Keratinocyte (primary cell): ENCODE data around the gene VIPR2. TPM values are rescaled to one million over a fixed set of nuclear protein-coding genes. Genes with fewer than 3 reads are reported as not detected.

Source experiments
- DNase-seq: peaks from one replicate; pipeline ENCODE4 v3.0.0-alpha.2; 2011; ENCODE audit warnings: low read depth, missing footprints, low spot score
- FAIRE-seq: peaks from 2 replicates; lab custom pipeline; 2011; peaks lifted over from hg19 to GRCh38; lab: Jason Lieb, UNC
- H2AFZ ChIP-seq: 2 replicates; pipeline ENCODE4 v1.6.0; 2012; ENCODE audit warnings: low read length, control low read depth, inconsistent platforms; ENCODE audit not compliant: control insufficient read depth
- H3K27ac ChIP-seq: 2 replicates; pipeline ENCODE4 v1.5.1; 2011; ENCODE audit warnings: low read length; ENCODE audit not compliant: control insufficient read depth, insufficient read depth
- H3K27me3 ChIP-seq: 3 replicates; pipeline ENCODE4 v1.6.0; 2011; ENCODE audit warnings: low read length; ENCODE audit not compliant: control insufficient read depth, insufficient read depth; ENCODE audit errors: extremely low read depth
- H3K36me3 ChIP-seq, 2 experiments: 2 replicates in 1 of 2; 3 replicates in 1 of 2; pipeline ENCODE4 v1.5.1; 2011; ENCODE audit warnings: low read length in 2 of 2, mild to moderate bottlenecking in 1 of 2; ENCODE audit not compliant: control insufficient read depth in 2 of 2, insufficient read depth in 2 of 2; ENCODE audit errors: extremely low read depth in 1 of 2
- H3K4me1 ChIP-seq: 3 replicates; pipeline ENCODE4 v1.5.1; 2011; ENCODE audit warnings: low read length; ENCODE audit not compliant: control insufficient read depth, insufficient read depth; ENCODE audit errors: extremely low read depth
- H3K4me2 ChIP-seq: 3 replicates; pipeline ENCODE4 v1.6.0; 2011; ENCODE audit warnings: low read depth, low read length; ENCODE audit not compliant: control insufficient read depth, insufficient read depth; ENCODE audit errors: extremely low read depth
- H3K4me3 ChIP-seq, 3 experiments: fragments of 200-600 bp in 1 of 3; sonication (generic) in 1 of 3; 2 replicates in 2 of 3; 3 replicates in 1 of 3; pipeline ENCODE4 v1.5.1; 2011 to 2016; ENCODE audit warnings: low read length in 3 of 3, mild to moderate bottlenecking in 3 of 3, control low read depth in 2 of 3, inconsistent platforms in 1 of 3, low read depth in 1 of 3, mixed read lengths in 1 of 3, mixed run types in 1 of 3, moderate library complexity in 1 of 3; ENCODE audit not compliant: control insufficient read depth in 2 of 3, insufficient read depth in 2 of 3; ENCODE audit errors: extremely low read depth in 1 of 3
- H3K79me2 ChIP-seq: 2 replicates; pipeline ENCODE4 v1.6.0; 2012; ENCODE audit warnings: low read length; ENCODE audit not compliant: control insufficient read depth, insufficient read depth
- H3K9ac ChIP-seq: 3 replicates; pipeline ENCODE4 v1.6.0; 2011; ENCODE audit warnings: low read length; ENCODE audit not compliant: control insufficient read depth, insufficient read depth; ENCODE audit errors: extremely low read depth
- H3K9me1 ChIP-seq: 3 replicates; pipeline ENCODE4 v1.6.0; 2011; ENCODE audit warnings: low read length; ENCODE audit not compliant: control insufficient read depth, insufficient read depth; ENCODE audit errors: extremely low read depth
- H3K9me3 ChIP-seq: 2 replicates; pipeline ENCODE4 v1.5.1; 2012; ENCODE audit warnings: low read depth, low read length; ENCODE audit not compliant: control insufficient read depth
- H4K20me1 ChIP-seq: 3 replicates; pipeline ENCODE4 v1.6.0; 2011; ENCODE audit warnings: low read length; ENCODE audit not compliant: control insufficient read depth, insufficient read depth; ENCODE audit errors: extremely low read depth
- CTCF ChIP-seq, 3 experiments: IDR thresholded peaks in 1 of 3; conservative IDR thresholded peaks in 1 of 3; optimal IDR thresholded peaks in 1 of 3; 2 replicates in 2 of 3; 3 replicates in 1 of 3; pipeline versions ENCODE3 to v1.5.1; 2011; ENCODE audit warnings: low read length in 3 of 3, mild to moderate bottlenecking in 3 of 3, moderate library complexity in 2 of 3, control low read depth in 1 of 3, inconsistent platforms in 1 of 3; ENCODE audit not compliant: insufficient read depth in 2 of 3; ENCODE audit errors: extremely low read depth in 1 of 3
- EZH2 ChIP-seq: IDR thresholded peaks from one replicate; pipeline ENCODE4 v1.6.1; 2012; ENCODE audit warnings: inconsistent platforms, mild to moderate bottlenecking, low read length, moderate library complexity
- dilution Hi-C: fragments of 300-500 bp; cut with MboI; formaldehyde crosslinking; loops from one replicate; pipeline ENCODE4 v1.7.0; 2020; ENCODE audit warnings: low sequenced_read_pairs; ENCODE audit not compliant: extremely low pct_ligation_motif_present
- polyA plus RNA-seq, 5 experiments: library from polyadenylated mRNA; depleted of rRNA in 3 of 5; stranded (reverse) in 3 of 5; stranded (forward) in 1 of 5; unstranded in 1 of 5; fragments of >200 nt; gene quantifications; 1 replicate in 1 of 5; 2 replicates in 3 of 5; 3 replicates in 1 of 5; pipeline versions ENCODE4 v1.2.1 to v1.2.3, GENCODE V29; 2011 to 2012; ENCODE audit warnings: missing spikeins in 2 of 5, low read depth in 1 of 5, low replicate concordance in 1 of 5

VIPR2 gene
- polyA plus RNA-seq, 1 donor (not counting 4 experiments of a cell fraction or from before 2014, with no cell fraction given), result not detected

DNA sequence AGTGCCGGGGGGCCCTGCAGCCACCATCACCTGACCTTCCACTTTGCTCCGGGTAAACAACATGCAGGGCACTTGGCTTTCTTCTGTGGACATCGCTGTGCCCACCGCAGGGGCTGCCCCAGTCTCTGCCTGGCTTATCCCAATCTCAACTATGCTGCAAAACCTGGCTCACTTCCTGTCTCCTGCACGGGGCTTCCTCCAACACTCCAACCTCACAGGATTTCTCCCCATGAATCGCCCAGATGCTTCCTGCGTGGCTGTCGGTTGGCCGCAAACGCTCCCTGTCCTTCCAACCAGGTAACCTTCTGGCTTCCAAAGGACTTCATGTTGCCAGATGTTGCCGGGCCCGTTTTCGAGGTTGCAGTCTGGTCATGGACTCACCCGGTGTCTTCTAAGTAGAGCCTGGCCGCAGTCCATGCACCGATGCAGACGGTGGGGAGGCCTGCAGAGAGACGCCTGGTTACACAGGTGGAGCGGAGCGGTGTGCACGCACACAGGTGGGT is 109.0 kb downstream of the VIPR2 start:
- no peak overlapping the region for H3K4me2 ChIP-seq
- H3K36me3 ChIP-seq, result no peaks in the 10 kb centered on the region
- no peak overlapping the region for H3K9ac ChIP-seq
- H4K20me1 ChIP-seq, result no peaks in the 10 kb centered on the region
- H3K27ac ChIP-seq, result no peak overlapping the region
- H3K27me3 ChIP-seq, result no peaks in the 10 kb centered on the region
- H3K9me3 ChIP-seq, result no peaks in the 10 kb centered on the region
- FAIRE-seq (no peak), DNase-seq (no peak)
- H3K4me3 ChIP-seq, result no peak overlapping the region
- dilution Hi-C loops, result no loop called here
- H3K79me2 ChIP-seq, result no peaks in the 10 kb centered on the region
- no peaks in the 10 kb centered on the region for H3K4me1 ChIP-seq
- no peak overlapping the region for H2AFZ ChIP-seq
- TF ChIP-seq CTCF (optimal IDR thresholded peaks at IDR 0.05 in 1 of 3, IDR thresholded peaks at IDR 0.05 in 1 of 3, conservative IDR thresholded peaks at IDR 0.05 in 1 of 3; ENCODE audit: extremely low read depth in 1 of 3, insufficient read depth in 2 of 3, low read length in 3 of 3) (no peak), EZH2 (no peak)
- no peaks in the 10 kb centered on the region for H3K9me1 ChIP-seq

DNA sequence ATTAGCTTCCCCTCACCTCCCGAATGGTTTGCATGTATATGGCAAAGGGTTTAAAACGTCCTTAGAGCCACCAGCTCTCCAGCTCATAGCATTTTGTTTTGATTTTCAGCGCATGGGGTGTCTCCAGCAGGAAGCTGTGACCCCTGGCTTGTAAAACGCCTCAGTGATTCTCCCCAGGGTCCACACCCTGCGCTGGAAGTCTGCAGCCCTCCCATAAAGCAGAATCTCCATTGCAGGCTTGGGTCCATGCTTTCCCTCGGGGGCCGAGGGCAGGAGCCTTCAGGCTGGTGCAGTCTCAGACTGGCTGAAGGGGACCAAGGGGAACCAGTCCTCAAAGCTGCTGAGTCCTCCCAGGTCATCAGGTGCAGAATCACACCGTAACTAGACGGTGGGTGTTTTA is 109.7 kb downstream of the VIPR2 start:
- FAIRE-seq (no peak), DNase-seq (no peak)
- no peak for TF ChIP-seq CTCF (optimal IDR thresholded peaks at IDR 0.05 in 1 of 3, IDR thresholded peaks at IDR 0.05 in 1 of 3, conservative IDR thresholded peaks at IDR 0.05 in 1 of 3; ENCODE audit: extremely low read depth in 1 of 3, insufficient read depth in 2 of 3, low read length in 3 of 3)
- no peak for TF ChIP-seq EZH2
- no peaks in the 10 kb centered on the region for H3K27me3 ChIP-seq
- H3K9me1 ChIP-seq, result no peaks in the 10 kb centered on the region
- H3K4me1 ChIP-seq, result no peaks in the 10 kb centered on the region
- dilution Hi-C loops, result no loop called here
- H3K27ac ChIP-seq, result no peak overlapping the region
- no peaks in the 10 kb centered on the region for H3K79me2 ChIP-seq
- no peak overlapping the region for H2AFZ ChIP-seq
- H3K9me3 ChIP-seq, result no peaks in the 10 kb centered on the region
- H3K9ac ChIP-seq, result no peak overlapping the region
- no peak overlapping the region for H3K4me2 ChIP-seq
- H3K4me3 ChIP-seq, result no peak overlapping the region
- H4K20me1 ChIP-seq, result no peaks in the 10 kb centered on the region
- no peaks in the 10 kb centered on the region for H3K36me3 ChIP-seq
